SU-DHL-6 (cell line): Measurements from ENCODE around the gene PGRMC1.

Source experiments
- EZH2phosphoT487 ChIP-seq: fragments of 200-600 bp; sonication (generic), shearing (Covaris generic); conservative IDR thresholded peaks from 2 replicates; pipeline ENCODE4 v1.6.1; 2018; ENCODE audit warnings: mild to moderate bottlenecking, antibody characterized with exemption, low read length, moderate library complexity, mixed read lengths
- TF ChIP-seq, protein P1 (sequence below): fragments of 200-600 bp; sonication (generic); IDR thresholded peaks from one replicate; pipeline ENCODE4 v1.5.1; 2017; ENCODE audit warnings: antibody characterized with exemption, mild to moderate bottlenecking, low read length, moderate library complexity; ENCODE audit not compliant: insufficient read depth, poor library complexity, severe bottlenecking

DNA sequence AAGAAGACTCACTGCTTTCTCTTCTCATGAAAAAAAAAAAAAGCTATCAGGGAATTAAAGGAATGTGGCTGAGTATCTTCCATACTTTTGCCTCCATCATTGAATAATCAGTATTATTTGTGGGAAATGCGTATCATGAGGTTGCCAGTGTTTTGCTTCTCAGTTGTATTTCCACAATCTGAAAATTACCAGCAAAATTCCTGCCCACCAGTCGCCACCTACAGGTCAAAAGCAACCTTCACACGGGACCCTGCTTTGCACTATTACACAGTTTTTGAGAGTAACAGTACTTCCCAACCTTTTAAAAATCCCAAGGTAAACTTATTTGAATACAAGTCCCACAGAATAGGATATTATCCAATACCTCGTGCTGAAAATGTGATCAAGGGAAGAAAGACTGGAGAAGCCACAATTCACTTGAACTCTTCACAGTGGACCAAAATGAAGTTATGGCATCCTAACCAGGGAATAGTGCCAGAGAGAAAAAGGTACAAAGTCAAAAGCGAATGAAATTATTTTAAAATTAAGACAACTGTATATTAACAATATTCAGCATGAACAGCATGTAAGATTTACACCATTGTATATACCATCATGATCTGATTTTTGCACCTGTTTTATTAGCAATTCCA is 30.4 kb downstream of the PGRMC1 start:
- TF ChIP-seq, protein P1, sequence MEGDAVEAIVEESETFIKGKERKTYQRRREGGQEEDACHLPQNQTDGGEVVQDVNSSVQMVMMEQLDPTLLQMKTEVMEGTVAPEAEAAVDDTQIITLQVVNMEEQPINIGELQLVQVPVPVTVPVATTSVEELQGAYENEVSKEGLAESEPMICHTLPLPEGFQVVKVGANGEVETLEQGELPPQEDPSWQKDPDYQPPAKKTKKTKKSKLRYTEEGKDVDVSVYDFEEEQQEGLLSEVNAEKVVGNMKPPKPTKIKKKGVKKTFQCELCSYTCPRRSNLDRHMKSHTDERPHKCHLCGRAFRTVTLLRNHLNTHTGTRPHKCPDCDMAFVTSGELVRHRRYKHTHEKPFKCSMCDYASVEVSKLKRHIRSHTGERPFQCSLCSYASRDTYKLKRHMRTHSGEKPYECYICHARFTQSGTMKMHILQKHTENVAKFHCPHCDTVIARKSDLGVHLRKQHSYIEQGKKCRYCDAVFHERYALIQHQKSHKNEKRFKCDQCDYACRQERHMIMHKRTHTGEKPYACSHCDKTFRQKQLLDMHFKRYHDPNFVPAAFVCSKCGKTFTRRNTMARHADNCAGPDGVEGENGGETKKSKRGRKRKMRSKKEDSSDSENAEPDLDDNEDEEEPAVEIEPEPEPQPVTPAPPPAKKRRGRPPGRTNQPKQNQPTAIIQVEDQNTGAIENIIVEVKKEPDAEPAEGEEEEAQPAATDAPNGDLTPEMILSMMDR: peak; percentile 70
- no peak for TF ChIP-seq EZH2phosphoT487
